DMS53 treated with DMSO at 0.1 percent for 48 hours (cell line): ENCODE results near the gene DTX3L.
A peak's percentile ranks its signal among the peaks of the same experiment; 100 is the strongest.
"Not testable (repeated sequence)": the region's sequence is repeated elsewhere in the genome, so short reads cannot be mapped to it uniquely, and the experiment has no call there.

ENCODE experiments used
- DNase-seq: peaks from one replicate; lab custom pipeline; 2025; ENCODE audit not compliant: unreplicated experiment; lab: John Stamatoyannopoulos, UW

The DTX3L gene

GRCh38 chr3:122560680-122561079 is 3.5 kb upstream of the DTX3L start:
- peak; percentile 64 for DNase-seq

- no peak for DNase-seq
These were observed 1.0 kb upstream of the DTX3L start for GRCh38 chr3:122562923-122563716.

- no peak for DNase-seq
These were observed 467 bp upstream of the DTX3L start for GRCh38 chr3:122563717-122564025.

GRCh38 chr3:122568131-122568530 is 4.0 kb downstream of the DTX3L start:
- DNase-seq: not testable (repeated sequence)

- DNase-seq: no peak
These were observed 4.6 kb downstream of the DTX3L start for GRCh38 chr3:122568755-122569154.

GRCh38 chr3:122572940-122573412 is 8.8 kb downstream of the DTX3L start:
- DNase-seq: no peak

- DNase-seq: no peak
These were observed 12.2 kb downstream of the DTX3L start for GRCh38 chr3:122576174-122576940.

GRCh38 chr3:122577409-122578031 is 13.4 kb downstream of the DTX3L start, which contains the start of gene PARP15:
Gene PARP15, plus strand, starts transcription at chr3:122577650. Its CDS starts 18 bp downstream, at chr3:122577668.
- no peak for DNase-seq

- DNase-seq: no peak
These were observed 14.1 kb downstream of the DTX3L start for GRCh38 chr3:122578069-122578740.

GRCh38 chr3:122580470-122580869 is 16.3 kb downstream of the DTX3L start:
- no peak for DNase-seq

GRCh38 chr3:122581622-122582021 is 17.5 kb downstream of the DTX3L start:
- no peak for DNase-seq

- DNase-seq: no peak
These were observed 18.3 kb downstream of the DTX3L start for GRCh38 chr3:122582390-122582789.

- no peak for DNase-seq
These were observed 22.0 kb downstream of the DTX3L start for GRCh38 chr3:122586098-122586497.

- DNase-seq: no peak
These were observed 22.8 kb downstream of the DTX3L start for GRCh38 chr3:122586773-122587485.

- no peak for DNase-seq
These were observed 23.4 kb downstream of the DTX3L start for GRCh38 chr3:122587572-122587971.

GRCh38 chr3:122589297-122589696 is 25.2 kb downstream of the DTX3L start:
- no peak for DNase-seq

- DNase-seq: no peak
These were observed 26.5 kb downstream of the DTX3L start for GRCh38 chr3:122590610-122591009.

- no peak for DNase-seq
These were observed 29.9 kb downstream of the DTX3L start for GRCh38 chr3:122594025-122594424.

GRCh38 chr3:122598151-122598550 is 34.0 kb downstream of the DTX3L start:
- DNase-seq: no peak

- DNase-seq: no peak
These were observed 34.4 kb downstream of the DTX3L start for GRCh38 chr3:122598556-122598955.
